Anterior cingulate cortex (tissue), 58 donors: ENCODE data around the gene SHKBP1.
"Not testable (repeated sequence)": the region's sequence is repeated elsewhere in the genome, so short reads cannot be mapped to it uniquely, and the experiment has no call there.

Experiments
- DNase-seq, 58 donors: peaks; one replicate each; lab custom pipeline; 2025; lab: John Stamatoyannopoulos, UW

SHKBP1 gene

GRCh38 chr19:40611900-40612698 is 35.4 kb downstream of the SHKBP1 start:
- no peak for DNase-seq

GRCh38 chr19:40612831-40613689 is 36.4 kb downstream of the SHKBP1 start:
- DNase-seq: no peak

GRCh38 chr19:40613690-40614621 is 37.3 kb downstream of the SHKBP1 start:
- peak in 4 of 58 donors; percentile 12 to 44 (median 26) for DNase-seq

GRCh38 chr19:40614622-40615411 is 38.1 kb downstream of the SHKBP1 start:
- DNase-seq: peak in 2 of 58 donors; percentile 18

- no peak for DNase-seq
Observed at GRCh38 chr19:40616178-40616577, 39.5 kb downstream of the SHKBP1 start.

GRCh38 chr19:40616941-40617340 is 40.3 kb downstream of the SHKBP1 start:
- DNase-seq: no peak

GRCh38 chr19:40617961-40618360 is 41.3 kb downstream of the SHKBP1 start:
- DNase-seq: no peak

- DNase-seq: no peak
Observed at GRCh38 chr19:40619333-40620160, 42.9 kb downstream of the SHKBP1 start.

- no peak for DNase-seq
Observed at GRCh38 chr19:40620161-40620485, 43.5 kb downstream of the SHKBP1 start.

- no peak for DNase-seq
Observed at GRCh38 chr19:40621283-40621682, 44.6 kb downstream of the SHKBP1 start.

- DNase-seq: peak in 3 of 58 donors; percentile 16 to 23 (median 22)
Observed at GRCh38 chr19:40621966-40622772, 45.5 kb downstream of the SHKBP1 start.

- DNase-seq: no peak
Observed at GRCh38 chr19:40622773-40623075, 46.1 kb downstream of the SHKBP1 start.

GRCh38 chr19:40623403-40624251 is 47.0 kb downstream of the SHKBP1 start:
- peak in 1 of 58 donors; percentile 2 for DNase-seq

GRCh38 chr19:40624369-40625153 is 47.9 kb downstream of the SHKBP1 start:
- not testable (repeated sequence) for DNase-seq

- DNase-seq: no peak
Observed at GRCh38 chr19:40625406-40626120, 48.9 kb downstream of the SHKBP1 start.

GRCh38 chr19:40626918-40627317 is 50.2 kb downstream of the SHKBP1 start:
- no peak for DNase-seq
